ENCODE results near the gene CLEC2D.

The CLEC2D gene

GRCh38 chr12:9647825-9648700 is 21.4 kb upstream of the CLEC2D start:
- peak overlapping the region; percentile 81 for H3K4me3 ChIP-seq (ENCODE audit: low read length)
- no peak for DNase-seq (ENCODE audit: low read depth)
- no peak for TF ChIP-seq CTCF (conservative IDR thresholded peaks at IDR 0.05; ENCODE audit: low read depth, low read length)

GRCh38 chr12:9648701-9649531 is 20.6 kb upstream of the CLEC2D start:
- no peak for DNase-seq (ENCODE audit: low read depth)
- no peak for TF ChIP-seq CTCF (conservative IDR thresholded peaks at IDR 0.05; ENCODE audit: low read depth, low read length)
- peak overlapping the region; percentile 81 for H3K4me3 ChIP-seq (ENCODE audit: low read length)

GRCh38 chr12:9649532-9649940 is 20.0 kb upstream of the CLEC2D start:
- no peak for DNase-seq (ENCODE audit: low read depth)
- peak overlapping the region; percentile 81 for H3K4me3 ChIP-seq (ENCODE audit: low read length)

GRCh38 chr12:9650151-9650576 is 19.3 kb upstream of the CLEC2D start:
- no peak for TF ChIP-seq CTCF (conservative IDR thresholded peaks at IDR 0.05; ENCODE audit: low read depth, low read length)
- DNase-seq (ENCODE audit: low read depth) = no peak
- no peak overlapping the region for H3K4me3 ChIP-seq (ENCODE audit: low read length)

More at GRCh38 chr12:9649532-9649940, 20.0 kb upstream of the CLEC2D start:
- TF ChIP-seq CTCF (conservative IDR thresholded peaks at IDR 0.05; ENCODE audit: low read depth, low read length) = no peak

- TF ChIP-seq CTCF (conservative IDR thresholded peaks at IDR 0.05; ENCODE audit: low read depth, low read length) = no peak
- DNase-seq (ENCODE audit: low read depth) = no peak
- H3K4me3 ChIP-seq (ENCODE audit: low read length) = no peak overlapping the region
These were observed 18.2 kb upstream of the CLEC2D start for GRCh38 chr12:9651265-9651729.

- DNase-seq (ENCODE audit: low read depth) = no peak
- no peak overlapping the region for H3K4me3 ChIP-seq (ENCODE audit: low read length)
- no peak for TF ChIP-seq CTCF (conservative IDR thresholded peaks at IDR 0.05; ENCODE audit: low read depth, low read length)
These were observed 9.5 kb upstream of the CLEC2D start for GRCh38 chr12:9660046-9660445.

All from retinal pigment epithelial cell (primary cell).